GM12878 (cell line): ENCODE data around the gene SHROOM4. TPM values are rescaled to one million over a fixed set of nuclear protein-coding genes. Genes with fewer than 3 reads are reported as not detected.

Experiments used
- ATAC-seq: fragments of 200-7000 bp; cut with Tn5 transposase; 3 replicates; pipeline ENCODE4 v1.9.1; 2020; ENCODE audit warnings: mild to moderate bottlenecking, moderate library complexity
- BruUV-seq: library from RNA; stranded (reverse); fragments of 400-500 nt; replicated peaks from 2 replicates; lab custom pipeline; 2021; lab: Mats Ljungman, UMichigan
- CTCF ChIA-PET: fragments of 300-600 bp; sonication (Branson Sonifier 250); formaldehyde crosslinking; extraction: SDS; loops from one replicate; lab custom pipeline; 2021; ENCODE audit warnings: inconsistent platforms; lab: Yijun Ruan, JAX
- POLR2A ChIA-PET: fragments of 350-600 bp; formaldehyde crosslinking; extraction: SDS; loops from one replicate; lab custom pipeline; 2021; ENCODE audit warnings: inconsistent platforms; lab: Charles Lee
- RAD21 ChIA-PET: fragments of 300-600 bp; sonication (Branson Sonifier 250); formaldehyde crosslinking; loops from one replicate; lab custom pipeline; 2023; ENCODE audit warnings: antibody characterized with exemption; ENCODE audit not compliant: unreplicated experiment; lab: Charles Lee
- SMC1A ChIA-PET: fragments of 300-600 bp; sonication (Branson Sonifier 250); formaldehyde crosslinking; loops from one replicate; lab custom pipeline; 2023; ENCODE audit not compliant: unreplicated experiment, uncharacterized antibody; lab: Charles Lee
- DNase-seq: peaks from one replicate; pipeline ENCODE4 v3.0.0-alpha.2; 2011; ENCODE audit warnings: low read depth, low spot score
- FAIRE-seq: peaks from 3 replicates; lab custom pipeline; 2011; peaks lifted over from hg19 to GRCh38; lab: Jason Lieb, UNC
- H2AFZ ChIP-seq: 2 replicates; pipeline ENCODE4 v1.6.0; 2011; ENCODE audit warnings: low read depth, low read length, control low read depth; ENCODE audit not compliant: control insufficient read depth
- H3K27ac ChIP-seq: 2 replicates; pipeline ENCODE4 v1.5.1; 2011; ENCODE audit warnings: control low read depth; ENCODE audit not compliant: control insufficient read depth, insufficient read depth
- H3K27me3 ChIP-seq, 2 experiments: replicated peaks in 1 of 2; 2 replicates each; pipeline versions ENCODE4 v1.6.0 to v1.6.1; 2011; ENCODE audit warnings: low read length in 1 of 2; ENCODE audit not compliant: control insufficient read depth in 2 of 2, insufficient read depth in 2 of 2
- H3K36me3 ChIP-seq, 2 experiments: 2 replicates each; pipeline ENCODE4 v1.5.1; 2011; ENCODE audit warnings: low read length in 1 of 2; ENCODE audit not compliant: control insufficient read depth in 2 of 2, insufficient read depth in 2 of 2
- H3K4me1 ChIP-seq: 2 replicates; pipeline ENCODE4 v1.6.1; 2011; ENCODE audit warnings: mild to moderate bottlenecking, low read length, moderate library complexity, mixed read lengths; ENCODE audit not compliant: control insufficient read depth, insufficient read depth
- H3K4me2 ChIP-seq: 2 replicates; pipeline ENCODE4 v1.6.0; 2011; ENCODE audit warnings: control low read depth; ENCODE audit not compliant: control insufficient read depth, insufficient read depth
- H3K4me3 ChIP-seq: fragments of 200-600 bp; sonication (generic); 2 replicates; pipeline ENCODE4 v1.5.1; 2016
- H3K79me2 ChIP-seq: 2 replicates; pipeline ENCODE4 v1.6.0; 2011; ENCODE audit warnings: low read length; ENCODE audit not compliant: control insufficient read depth, insufficient read depth
- H3K9ac ChIP-seq: 2 replicates; pipeline ENCODE4 v1.8.0; 2011; ENCODE audit warnings: low read length, control low read depth, mixed read lengths; ENCODE audit not compliant: control insufficient read depth, insufficient read depth
- H3K9me3 ChIP-seq: replicated peaks from 3 replicates; pipeline ENCODE4 v1.5.1; 2011; ENCODE audit warnings: mild to moderate bottlenecking, low read length; ENCODE audit not compliant: control insufficient read depth, insufficient read depth
- H4K20me1 ChIP-seq: 2 replicates; pipeline ENCODE4 v1.6.0; 2011; ENCODE audit not compliant: control insufficient read depth, insufficient read depth
- BCLAF1 ChIP-seq: fragments of 450-650 bp; IDR thresholded peaks from 2 replicates; pipeline ENCODE4 v1.6.1; 2017; ENCODE audit warnings: antibody characterized with exemption, mild to moderate bottlenecking, moderate library complexity
- CHD2 ChIP-seq: IDR thresholded peaks from 2 replicates; pipeline ENCODE4 v1.6.1; 2011; ENCODE audit warnings: low read depth, low read length, improper control_type of control experiment, borderline replicate concordance
- E2F8 ChIP-seq: fragments of 450-650 bp; IDR thresholded peaks from 2 replicates; pipeline ENCODE4 v1.6.1; 2018; ENCODE audit warnings: mild to moderate bottlenecking, low read depth, moderate library complexity; ENCODE audit not compliant: partially characterized antibody
- EED ChIP-seq: sonication (generic); IDR thresholded peaks from 2 replicates; pipeline ENCODE4 v1.6.1; 2016; ENCODE audit warnings: antibody characterized with exemption, low read depth
- GABPA ChIP-seq: IDR thresholded peaks from 2 replicates; pipeline ENCODE4 v1.6.1; 2014; ENCODE audit warnings: antibody characterized with exemption, low read depth, mild to moderate bottlenecking, inconsistent platforms
- IKZF1 ChIP-seq: fragments of 450-650 bp; conservative IDR thresholded peaks from 2 replicates; pipeline ENCODE4 v1.6.1; 2017; ENCODE audit warnings: antibody characterized with exemption, mild to moderate bottlenecking
- POU2F2 ChIP-seq: IDR thresholded peaks from 3 replicates; pipeline ENCODE4 v1.6.1; 2011; ENCODE audit warnings: low read depth, mild to moderate bottlenecking, low read length, borderline replicate concordance
- ZBTB4 ChIP-seq: fragments of 450-650 bp; formaldehyde crosslinking; IDR thresholded peaks from 2 replicates; pipeline ENCODE4 v1.4.0; 2022; ENCODE audit warnings: mild to moderate bottlenecking, moderate library complexity
- WGBS: methylation state at CpG from one replicate; pipeline ENCODE4 v1.1.6; 2016; ENCODE audit warnings: low lambda C conversion rate; ENCODE audit not compliant: insufficient replicate concordance, insufficient coverage; ENCODE audit errors: missing lambda C conversion rate; 5-methylcytosine and 5-hydroxymethylcytosine counted together
- in situ Hi-C: fragments of 300-500 bp; cut with MboI; formaldehyde crosslinking; loops from 9 replicates; pipeline ENCODE4 v1.14.3; 2018; ENCODE audit warnings: mixed read lengths
- intact Hi-C: fragments of 100-400 bp; cut with micrococcal nuclease; formaldehyde crosslinking; loops from one replicate; pipeline ENCODE4 v1.14.2; 2022; ENCODE audit not compliant: unreplicated experiment
- polyA plus RNA-seq, 11 experiments: library from polyadenylated mRNA; depleted of rRNA in 4 of 11; unstranded in 6 of 11; stranded (reverse) in 5 of 11; fragments of >200 nt; fragmentation: Nextera tagmentation in 4 of 11; fragmentation: Illumina TruSeq in 1 of 11; extraction: Ambion mirVana in 4 of 11; extraction: Trizol in 1 of 11; gene quantifications; 1 replicate in 1 of 11; 2 replicates in 10 of 11; pipeline versions ENCODE4 v1.2.1 to v1.2.3, GENCODE V29; 2011 to 2016; ENCODE audit warnings: inconsistent platforms in 2 of 11, missing spikeins in 2 of 11, low read depth in 1 of 11
- total RNA-seq, 4 experiments: library from RNA; depleted of rRNA in 3 of 4; stranded (reverse); fragments of >200 nt in 3 of 4; fragmentation: Illumina TruSeq in 1 of 4; extraction: Trizol in 1 of 4; gene quantifications; 2 replicates each; pipeline versions ENCODE4 v1.2.1 to v1.2.3, GENCODE V29; 2013 to 2021

SHROOM4 gene
- total and polyA plus RNA-seq, 10 of the 15 experiments (the other 5 are each of a cell fraction or from before 2014, with no cell fraction given), result 0.01 to 0.03 TPM; not detected in 8

DNA sequence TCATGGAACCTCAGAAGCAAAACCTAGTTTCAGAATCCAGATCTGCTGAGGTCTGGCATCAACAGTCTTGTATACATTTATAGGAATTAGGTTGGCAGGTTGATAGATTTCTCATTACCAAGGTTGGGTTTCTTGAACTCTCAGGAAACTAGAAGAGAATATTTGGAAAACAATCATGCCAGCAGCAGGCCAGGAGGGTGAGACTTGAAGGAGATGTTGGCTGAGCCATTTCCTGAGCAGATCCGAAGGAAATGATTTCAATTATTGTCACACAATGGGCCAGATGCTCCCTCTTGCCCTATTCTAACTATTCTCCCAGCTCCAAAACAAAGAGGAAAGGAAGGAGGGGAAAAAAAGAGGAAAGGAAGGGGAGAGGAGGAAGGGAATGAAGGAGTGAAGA is 45.2 kb downstream of the SHROOM4 start:
- Histone ChIP-seq H3K79me2 (no peaks in the 10 kb centered on the region), H3K9ac (no peak overlapping the region), H3K4me2 (no peak overlapping the region), H3K4me1 (no peaks in the 10 kb centered on the region), H3K27ac (no peak overlapping the region), H3K36me3 (no peaks in the 10 kb centered on the region), H3K27me3 (no peaks in the 10 kb centered on the region), H3K9me3 (no peaks in the 10 kb centered on the region), H4K20me1 (no peaks in the 10 kb centered on the region), H2AFZ (no peak overlapping the region), H3K4me3 (no peak overlapping the region)
- intact Hi-C loops (no loop called here), in situ Hi-C loops (no loop called here)
- ChIA-PET CTCF (interaction anchor here (1.0 kb wide), 1 partner anchor 19 kb away, joined by 3 read pairs; no protein-coding TSS in a partner anchor), RAD21 (no interaction called here), SMC1A (no interaction called here), POLR2A (no interaction called here)
- BruUV-seq, result no TSS peak
- TF ChIP-seq POU2F2 (no peak), EED (no peak), CHD2 (no peak), ZBTB4 (CRISPR knock-in tag) (no peak), IKZF1 (no peak), BCLAF1 (no peak), GABPA (no peak), E2F8 (no peak)
- WGBS, result 38% methylated on average over 1 of the region's 1 CpG
- FAIRE-seq (no peak), ATAC-seq (no peak), DNase-seq (no peak)
